Astrocyte of the spinal cord (primary cell): ENCODE results near the gene NF1.
"Not testable (repeated sequence)": the region's sequence is repeated elsewhere in the genome, so short reads cannot be mapped to it uniquely, and the experiment has no call there.

Experiments used
- DNase-seq: peaks from one replicate; pipeline ENCODE4 v3.0.0; 2011; ENCODE audit warnings: low read depth, low spot score
- H3K4me3 ChIP-seq: 2 replicates; pipeline ENCODE4 v1.5.1; 2011; ENCODE audit warnings: low read depth, mild to moderate bottlenecking, low read length, moderate library complexity
- in situ Hi-C: cut with HindIII; loops from 2 replicates; pipeline ENCODE4 v1.10.0; 2017; ENCODE audit warnings: low sequenced_read_pairs
- TF ChIP-seq, protein P1 (sequence below): IDR thresholded peaks from 2 replicates; pipeline ENCODE4 v1.5.1; 2012; ENCODE audit warnings: low read depth, mild to moderate bottlenecking, low read length, inconsistent platforms

NF1 gene

DNA sequence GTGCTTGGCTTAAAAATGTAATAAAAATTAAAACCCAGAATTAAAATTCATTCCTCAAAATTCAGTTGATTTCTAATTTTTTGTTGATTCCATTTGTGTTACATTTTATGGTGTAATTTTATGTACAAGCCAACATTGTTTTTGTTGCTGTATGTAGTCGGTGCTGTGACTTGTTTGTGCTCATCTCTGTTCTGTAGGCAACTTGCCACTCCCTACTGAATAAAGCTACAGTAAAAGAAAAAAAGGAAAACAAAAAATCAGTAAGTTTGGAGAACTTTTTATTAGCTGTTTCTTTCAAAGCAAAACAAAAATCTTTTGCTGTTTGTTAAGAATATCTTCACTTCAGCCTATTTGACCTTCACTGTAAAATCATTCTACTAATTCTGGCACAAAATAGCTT lies 158.0 kb downstream of the NF1 start:
- TF ChIP-seq, protein P1, sequence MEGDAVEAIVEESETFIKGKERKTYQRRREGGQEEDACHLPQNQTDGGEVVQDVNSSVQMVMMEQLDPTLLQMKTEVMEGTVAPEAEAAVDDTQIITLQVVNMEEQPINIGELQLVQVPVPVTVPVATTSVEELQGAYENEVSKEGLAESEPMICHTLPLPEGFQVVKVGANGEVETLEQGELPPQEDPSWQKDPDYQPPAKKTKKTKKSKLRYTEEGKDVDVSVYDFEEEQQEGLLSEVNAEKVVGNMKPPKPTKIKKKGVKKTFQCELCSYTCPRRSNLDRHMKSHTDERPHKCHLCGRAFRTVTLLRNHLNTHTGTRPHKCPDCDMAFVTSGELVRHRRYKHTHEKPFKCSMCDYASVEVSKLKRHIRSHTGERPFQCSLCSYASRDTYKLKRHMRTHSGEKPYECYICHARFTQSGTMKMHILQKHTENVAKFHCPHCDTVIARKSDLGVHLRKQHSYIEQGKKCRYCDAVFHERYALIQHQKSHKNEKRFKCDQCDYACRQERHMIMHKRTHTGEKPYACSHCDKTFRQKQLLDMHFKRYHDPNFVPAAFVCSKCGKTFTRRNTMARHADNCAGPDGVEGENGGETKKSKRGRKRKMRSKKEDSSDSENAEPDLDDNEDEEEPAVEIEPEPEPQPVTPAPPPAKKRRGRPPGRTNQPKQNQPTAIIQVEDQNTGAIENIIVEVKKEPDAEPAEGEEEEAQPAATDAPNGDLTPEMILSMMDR: no peak
- DNase-seq: no peak
- no peak overlapping the region for H3K4me3 ChIP-seq
- in situ Hi-C loops: no loop called here

DNA sequence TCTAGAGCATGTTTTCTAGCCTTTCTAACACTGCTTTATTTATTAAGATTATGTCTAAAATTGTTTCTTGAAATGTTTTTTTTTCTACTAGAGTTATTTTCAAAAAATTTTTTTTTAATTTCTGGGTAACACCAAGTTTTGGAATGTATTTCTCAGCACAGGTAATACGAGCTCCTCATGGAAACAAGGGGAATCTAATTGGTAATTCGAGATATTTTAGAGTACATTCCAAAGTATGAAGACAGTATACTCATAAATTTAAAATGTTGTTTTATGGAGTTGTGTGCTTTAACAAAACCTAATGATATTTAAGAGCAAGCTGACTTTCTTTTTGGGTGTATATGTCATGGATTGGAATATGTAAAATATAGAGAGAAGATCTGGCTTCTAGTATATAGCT lies 159.9 kb downstream of the NF1 start:
- TF ChIP-seq, protein P1: no peak
- no peak for DNase-seq
- in situ Hi-C loops: no loop called here
- no peak overlapping the region for H3K4me3 ChIP-seq

DNA sequence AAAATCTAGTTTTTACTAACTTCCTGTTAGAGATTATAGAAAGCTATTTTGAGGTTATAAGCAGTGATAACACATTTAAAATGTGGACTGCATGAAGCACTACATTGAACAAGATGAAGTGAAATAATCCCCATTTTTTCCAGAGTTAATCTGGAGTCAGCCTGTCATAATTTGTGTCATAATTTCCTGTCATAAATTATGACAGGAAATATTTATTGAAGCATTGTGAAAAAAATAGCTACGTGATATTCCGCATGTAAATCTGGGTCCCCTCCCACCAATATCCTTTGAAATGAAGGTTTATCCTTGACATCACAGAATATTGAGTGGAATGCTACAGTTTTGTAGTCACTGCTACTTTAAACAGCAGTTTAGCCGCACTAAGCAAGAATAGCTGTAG lies 162.2 kb downstream of the NF1 start:
- in situ Hi-C loops: no loop called here
- H3K4me3 ChIP-seq: no peak overlapping the region
- DNase-seq: no peak
- TF ChIP-seq, protein P1: no peak

DNA sequence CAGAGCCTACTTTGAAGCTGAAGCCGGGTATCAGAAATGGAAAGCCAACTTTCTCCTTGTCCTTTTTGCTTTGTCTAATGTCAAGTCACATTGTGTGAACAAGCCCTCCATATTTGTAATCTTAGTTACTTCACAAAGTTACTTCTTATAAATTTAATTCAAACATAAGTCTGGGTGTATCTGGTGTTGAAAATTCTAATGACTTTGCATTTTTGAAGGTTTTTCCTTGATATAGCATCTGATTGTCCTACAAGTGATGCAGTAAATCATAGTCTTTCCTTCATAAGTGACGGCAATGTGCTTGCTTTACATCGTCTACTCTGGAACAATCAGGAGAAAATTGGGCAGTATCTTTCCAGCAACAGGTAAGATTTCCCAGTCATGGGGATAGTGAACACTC lies 165.4 kb downstream of the NF1 start:
- no peak overlapping the region for H3K4me3 ChIP-seq
- in situ Hi-C loops: no loop called here
- no peak for DNase-seq
- TF ChIP-seq, protein P1: no peak

DNA sequence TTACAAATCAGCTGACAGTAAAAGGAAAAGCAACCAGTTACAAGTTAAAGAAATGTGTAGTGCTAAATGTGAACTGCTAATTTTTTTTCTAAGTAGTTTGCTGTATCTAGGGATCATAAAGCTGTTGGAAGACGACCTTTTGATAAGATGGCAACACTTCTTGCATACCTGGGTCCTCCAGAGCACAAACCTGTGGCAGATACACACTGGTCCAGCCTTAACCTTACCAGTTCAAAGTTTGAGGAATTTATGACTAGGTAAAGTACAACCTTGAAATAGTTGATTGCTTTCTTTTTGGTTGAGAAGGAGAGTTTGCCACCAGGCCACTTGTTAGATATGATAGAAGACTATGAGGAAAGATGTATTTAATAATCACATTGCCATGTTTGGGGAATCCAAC lies 166.8 kb downstream of the NF1 start:
- TF ChIP-seq, protein P1: no peak
- H3K4me3 ChIP-seq: no peak overlapping the region
- DNase-seq: no peak
- in situ Hi-C loops: no loop called here

DNA sequence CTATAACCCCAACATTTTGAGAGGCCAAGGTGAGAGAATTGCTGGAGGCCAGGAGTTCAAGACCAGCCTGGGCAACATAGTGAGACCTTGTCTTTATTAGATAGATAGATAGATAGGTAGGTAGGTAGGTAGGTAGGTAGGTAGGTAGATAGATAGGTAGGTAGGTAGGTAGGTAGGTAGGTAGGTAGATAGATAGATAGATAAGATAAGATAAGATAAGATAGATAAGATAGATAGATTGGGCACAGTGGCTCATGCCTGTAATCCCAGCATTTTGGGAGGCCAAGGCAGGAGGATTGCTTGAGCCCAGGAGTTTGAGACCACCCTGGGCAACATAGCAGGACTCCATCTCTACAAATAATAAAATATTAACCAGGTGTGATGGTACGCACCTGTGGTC lies 168.1 kb downstream of the NF1 start:
- H3K4me3 ChIP-seq, DNase-seq, in situ Hi-C loops: not testable (repeated sequence)

DNA sequence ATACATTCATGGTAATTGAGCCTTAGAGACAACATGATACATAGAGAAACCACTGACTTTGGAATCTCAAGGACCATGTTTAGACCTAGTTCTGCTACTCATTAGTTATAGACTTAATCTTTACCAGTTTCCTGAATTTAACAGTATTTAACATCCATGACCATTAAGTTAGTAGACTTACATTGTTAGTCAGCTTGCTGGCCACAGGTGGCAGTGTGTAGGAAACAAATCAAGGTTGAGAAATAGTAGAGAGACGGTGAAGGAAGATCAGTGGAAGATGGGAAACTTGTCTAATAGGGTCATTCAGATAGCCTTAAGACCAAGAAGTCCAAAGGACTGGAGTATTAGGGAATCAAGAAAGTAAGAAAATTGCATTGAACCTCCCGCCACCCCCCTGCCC lies 171.3 kb downstream of the NF1 start:
- no peak for DNase-seq
- no peak overlapping the region for H3K4me3 ChIP-seq
- in situ Hi-C loops: no loop called here
- TF ChIP-seq, protein P1: no peak
